ENCODE measurements around the gene NTN3.
A peak's percentile ranks its signal among the peaks of the same experiment; 100 is the strongest.

The NTN3 gene

DNA sequence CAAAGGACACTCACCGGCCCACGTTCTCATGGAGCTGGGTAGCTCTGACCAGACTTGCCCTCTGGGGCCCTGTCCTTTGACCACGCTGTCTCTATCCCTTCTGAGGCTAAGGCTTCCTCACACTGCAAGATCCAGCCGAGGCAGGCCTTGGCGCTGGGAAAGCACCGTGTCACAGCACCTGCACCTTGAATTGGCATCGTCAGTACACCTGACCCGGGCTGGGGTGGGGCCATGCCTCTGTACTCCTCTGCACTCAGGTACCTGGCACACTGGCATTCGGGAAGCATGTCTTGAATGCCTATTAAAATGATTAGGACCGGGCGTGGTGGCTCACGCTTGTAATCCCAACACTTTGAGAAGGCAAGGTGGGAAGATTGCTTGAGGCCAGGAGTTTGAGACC, 9.9 kb downstream of the NTN3 start:
- DNase-seq: no peak

DNA sequence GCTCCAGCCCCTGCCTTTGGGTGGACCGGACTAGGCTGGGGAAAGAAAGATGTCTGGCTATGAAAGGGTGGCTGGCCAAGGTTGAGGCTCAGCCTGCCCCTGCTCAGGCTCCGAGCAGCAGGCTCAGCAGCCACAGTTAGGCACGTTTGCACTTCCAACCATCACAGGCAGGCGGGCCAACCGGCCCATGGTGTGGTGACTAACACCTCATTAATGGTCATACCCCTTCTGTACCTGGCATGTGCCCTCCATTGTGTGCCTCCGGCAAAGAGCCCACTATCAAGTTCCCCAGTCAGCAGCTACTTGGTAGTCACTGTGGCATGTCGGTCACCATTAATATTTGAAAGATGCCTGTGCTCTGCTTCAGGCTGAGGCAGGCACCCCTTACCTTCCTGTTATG, 10.6 kb downstream of the NTN3 start:
- DNase-seq: no peak

DNA sequence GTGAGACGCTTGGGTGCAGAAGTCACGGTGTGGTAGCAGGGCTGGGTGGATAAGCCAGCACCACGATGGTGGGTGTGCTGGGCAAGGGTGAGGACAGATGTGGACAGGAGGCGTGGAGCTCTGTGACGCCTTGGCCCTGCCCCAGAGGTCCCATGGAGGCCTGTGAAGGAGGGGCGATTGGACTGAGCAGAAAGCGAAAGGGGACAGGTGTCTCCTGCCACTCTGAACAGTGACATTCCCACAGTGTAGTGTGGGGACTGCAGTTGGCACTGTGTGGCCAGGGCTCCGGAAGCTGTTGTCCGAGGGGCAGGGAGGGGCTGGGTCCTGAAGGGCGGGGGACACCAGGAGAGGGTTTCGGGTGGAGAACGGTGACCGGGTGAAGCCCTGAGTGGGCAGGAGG, 11.2 kb downstream of the NTN3 start:
- no peak for DNase-seq

DNA sequence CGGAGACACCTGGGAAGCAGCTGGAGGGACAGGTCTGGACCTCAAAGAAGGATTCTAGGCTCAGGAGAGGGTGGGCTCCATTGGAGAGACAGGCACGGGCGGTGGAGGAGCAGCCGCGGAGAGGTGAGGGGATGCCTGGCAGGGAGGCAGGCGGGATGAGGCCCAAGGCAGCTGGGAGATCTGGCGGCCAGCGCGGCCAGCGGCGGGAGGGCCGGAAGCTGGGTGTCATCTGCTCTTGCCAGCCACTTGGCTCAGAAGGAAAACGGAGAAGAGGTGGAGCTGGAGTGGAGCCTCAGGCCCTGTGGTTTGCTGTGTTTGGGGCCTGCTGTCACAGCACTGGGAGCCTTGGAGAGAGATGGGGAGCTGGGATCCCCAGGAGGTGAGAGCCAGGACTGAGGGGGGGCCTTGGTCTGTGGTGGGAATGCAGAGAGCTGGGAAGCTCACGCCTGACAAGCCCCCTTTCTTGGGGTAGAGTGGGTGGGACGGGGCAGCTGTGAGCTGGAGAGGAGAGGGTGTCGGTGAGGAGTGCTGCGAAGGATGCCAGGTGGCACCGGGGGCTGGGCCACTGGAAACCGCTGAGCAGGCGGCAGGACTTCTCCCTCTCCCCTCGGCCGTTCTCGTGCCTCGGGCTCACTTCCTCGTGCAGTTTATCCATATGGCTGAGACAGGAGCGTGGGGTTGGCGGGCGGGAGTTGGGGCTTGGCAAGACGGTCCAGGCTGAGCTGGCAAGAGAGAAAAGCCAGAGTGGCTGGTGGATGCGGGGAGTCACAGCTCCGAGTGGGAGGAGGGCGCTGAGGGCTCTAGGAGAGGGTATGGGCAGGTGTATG, 11.8 kb downstream of the NTN3 start:
- DNase-seq: no peak

DNA sequence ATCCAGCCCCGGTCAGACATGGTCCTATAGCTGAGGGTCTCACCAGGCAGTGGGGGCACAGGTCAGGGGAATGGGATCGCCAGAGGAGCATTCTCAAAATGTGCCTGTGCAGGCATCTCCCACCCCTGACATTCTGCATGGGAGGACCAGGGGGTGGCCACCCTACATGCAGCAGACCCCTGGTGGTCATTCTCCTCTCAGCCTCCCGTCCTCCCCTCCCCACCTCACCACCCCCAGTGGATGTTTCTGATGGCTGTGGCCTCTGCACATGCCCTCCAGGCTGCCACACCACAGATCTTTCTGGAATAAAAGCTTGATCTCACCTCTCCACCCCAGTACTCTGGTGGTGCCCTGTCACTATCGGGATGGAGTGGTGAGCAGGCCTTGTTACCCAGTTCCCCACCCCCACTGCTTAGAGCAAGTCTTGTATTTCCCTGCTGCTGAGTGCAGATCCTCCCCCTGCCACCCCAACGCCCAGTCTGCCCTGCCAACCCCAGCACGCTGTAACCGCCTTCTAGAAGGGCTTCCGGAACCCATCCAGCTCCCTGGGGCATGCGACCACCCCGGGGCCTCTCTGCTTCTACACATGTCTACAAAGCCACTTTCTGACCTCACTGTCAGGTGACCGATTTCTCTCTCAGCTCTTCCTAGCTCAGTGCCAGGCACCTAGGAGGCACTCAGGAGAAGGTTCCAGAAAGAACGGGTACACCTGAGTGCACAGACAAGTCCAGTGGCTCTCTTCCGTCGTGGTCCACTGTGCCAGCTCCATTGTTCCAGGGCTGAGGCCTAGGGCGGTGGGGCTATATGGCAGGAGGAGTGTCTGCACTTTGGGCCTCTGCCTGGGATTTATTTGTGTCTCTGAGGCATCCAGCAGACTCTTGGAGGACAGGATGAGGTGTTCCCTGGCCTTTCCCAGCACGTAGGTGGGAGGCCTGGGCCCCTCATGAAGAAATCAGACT, 13.1 kb downstream of the NTN3 start:
- DNase-seq: no peak

DNA sequence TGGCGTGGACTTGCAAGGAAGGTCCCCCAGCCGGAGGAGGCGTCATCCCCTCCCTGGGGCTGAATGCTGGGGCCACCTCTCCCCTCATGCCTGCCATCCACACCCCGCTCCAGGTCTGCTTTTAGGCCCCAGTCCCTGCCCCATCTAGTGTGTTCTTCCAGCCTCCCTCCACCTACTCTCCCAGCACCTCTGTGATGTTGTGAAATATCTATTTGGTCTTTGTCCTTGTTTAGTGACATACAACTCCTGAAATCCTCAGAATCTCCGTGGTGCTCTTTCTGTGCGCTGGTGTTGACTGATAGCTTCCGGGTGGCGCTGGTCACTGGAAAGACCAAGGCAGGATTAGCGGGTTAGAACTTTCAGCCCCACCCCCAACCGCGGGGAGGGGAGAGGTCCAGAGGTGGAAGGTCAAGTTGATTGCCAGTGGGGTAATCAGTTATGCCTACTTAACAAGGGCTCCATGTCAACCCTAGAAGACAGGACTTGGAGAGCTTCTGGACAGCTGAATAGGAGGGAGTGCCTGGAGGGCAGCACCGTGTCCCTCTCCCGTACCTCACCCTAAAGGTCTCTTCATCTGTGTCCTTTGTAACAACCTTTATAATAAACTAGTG, 13.9 kb downstream of the NTN3 start:
- no peak for DNase-seq

DNA sequence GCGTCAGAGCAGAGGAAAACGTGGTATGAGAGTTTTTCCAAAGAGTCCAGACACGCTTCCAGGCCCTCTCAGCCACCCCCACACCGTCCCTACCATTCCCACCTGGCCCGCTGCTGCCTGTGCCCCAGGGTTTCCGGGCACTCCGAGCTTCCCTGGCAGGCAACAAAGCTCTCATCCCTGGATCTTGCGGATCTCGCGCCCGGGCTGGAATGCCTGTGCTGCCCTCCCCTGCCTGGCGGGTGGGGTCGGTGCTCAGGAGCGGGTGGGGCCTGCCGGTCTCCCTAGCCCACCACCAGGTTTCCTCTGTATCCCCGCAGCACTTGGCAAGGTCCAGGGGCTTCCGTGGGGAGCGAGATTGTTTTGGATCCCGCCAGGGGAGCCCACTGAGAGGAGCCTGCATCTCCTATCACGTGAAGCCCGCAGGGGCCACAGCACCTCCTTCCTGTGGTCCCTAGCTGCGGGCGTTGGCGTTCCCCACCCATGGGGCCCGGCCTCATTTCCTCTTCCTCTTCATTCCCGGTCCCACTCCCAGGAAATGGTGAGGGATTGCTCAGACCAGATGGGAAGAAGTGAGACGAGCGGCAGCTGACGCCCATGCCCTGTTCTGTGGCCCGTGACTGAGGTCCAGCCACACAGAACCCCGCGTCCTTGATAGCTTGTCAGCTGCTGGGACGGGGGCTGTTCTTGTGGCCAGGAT, 14.9 kb downstream of the NTN3 start:
- DNase-seq: no peak

DNA sequence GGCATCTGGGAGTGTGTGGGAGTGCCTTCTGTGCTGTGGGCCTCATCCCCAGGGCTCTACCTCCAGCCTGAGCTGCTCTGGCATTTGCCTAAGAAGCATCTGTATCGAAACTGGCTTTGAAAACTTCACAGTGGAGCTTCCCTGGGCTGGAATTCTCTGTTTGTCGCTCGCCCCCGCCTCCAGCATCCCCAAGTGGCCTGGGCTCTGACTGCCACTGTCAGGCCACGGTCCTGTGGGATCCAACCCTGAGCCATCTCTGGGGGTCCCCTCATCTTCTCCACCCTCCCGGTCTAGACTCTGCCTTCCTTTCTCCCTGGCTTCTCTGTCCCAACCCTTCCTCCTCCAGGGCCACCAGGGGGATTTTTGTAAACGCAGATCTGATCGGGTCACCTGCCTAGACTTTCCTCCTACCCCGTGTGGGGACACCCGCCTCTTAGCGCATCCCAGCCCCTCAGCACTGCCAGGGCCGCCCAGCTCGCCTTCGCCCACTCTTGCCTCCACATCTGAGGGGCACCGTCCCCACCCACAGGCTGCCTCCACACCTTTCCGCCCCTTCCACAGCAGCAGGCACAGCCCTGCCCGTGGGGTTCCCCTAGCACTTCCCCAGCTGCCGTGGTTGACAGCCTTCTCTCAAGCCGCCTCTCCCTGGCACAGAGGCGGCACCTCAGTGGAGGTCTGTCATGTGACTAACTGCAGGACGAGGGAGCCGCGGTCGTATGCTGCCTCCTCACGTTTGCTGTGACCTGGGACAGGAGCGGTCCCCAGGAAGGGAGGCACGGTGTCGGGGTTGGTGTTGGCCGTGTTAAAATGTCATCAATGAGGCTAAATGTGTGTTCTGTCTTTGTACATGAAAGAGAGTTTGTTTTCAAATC, 15.8 kb downstream of the NTN3 start:
- no peak for DNase-seq

DNA sequence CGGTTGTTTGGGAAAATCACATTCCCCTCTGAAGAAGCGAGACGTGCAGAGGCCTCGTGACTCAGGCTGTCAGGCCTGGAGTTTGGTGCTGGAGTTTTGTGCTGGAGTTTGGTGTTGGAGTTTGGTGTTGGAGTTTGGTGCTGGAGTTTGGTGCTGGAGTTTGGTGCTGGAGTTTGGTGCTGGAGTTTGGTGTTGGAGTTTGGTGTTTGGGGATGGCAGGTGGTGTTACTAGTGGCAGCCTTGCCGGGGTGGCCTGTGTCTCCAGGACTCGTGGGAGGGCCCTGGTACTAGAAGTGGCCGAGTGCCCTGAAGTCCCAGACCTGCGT, 16.4 kb downstream of the NTN3 start:
- no peak for DNase-seq

DNA sequence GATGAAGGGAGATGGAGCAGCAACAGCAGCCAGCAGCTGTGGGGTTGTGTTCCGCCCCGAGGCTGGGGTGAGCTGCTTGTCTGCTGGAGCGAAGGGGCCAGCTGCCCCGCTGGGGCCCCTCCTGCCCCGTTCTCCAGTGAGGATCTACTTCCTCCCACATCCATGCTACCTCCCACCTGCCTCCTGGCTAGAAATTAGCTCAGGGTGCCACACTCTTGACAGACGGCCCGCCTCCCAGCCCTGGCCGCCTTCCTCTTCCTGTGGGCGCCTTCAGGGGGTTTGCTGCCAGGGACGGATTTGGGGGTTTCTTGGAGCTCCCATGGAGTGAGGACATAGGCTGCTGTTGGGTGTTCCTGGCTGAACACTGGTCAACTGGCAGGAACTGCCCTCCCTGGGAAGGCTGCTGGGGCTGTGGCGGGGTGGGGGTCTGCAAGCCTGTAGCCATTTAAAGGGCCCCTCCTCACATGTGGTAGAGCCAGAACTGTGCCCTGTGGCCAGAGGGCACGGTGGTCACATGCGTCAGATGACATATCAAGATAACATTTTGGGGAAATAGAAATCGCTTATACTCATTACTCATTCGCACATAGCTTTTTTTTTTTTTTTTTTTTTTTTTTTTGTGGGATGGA, 16.9 kb downstream of the NTN3 start:
- peak; percentile 32 to 69 for DNase-seq

DNA sequence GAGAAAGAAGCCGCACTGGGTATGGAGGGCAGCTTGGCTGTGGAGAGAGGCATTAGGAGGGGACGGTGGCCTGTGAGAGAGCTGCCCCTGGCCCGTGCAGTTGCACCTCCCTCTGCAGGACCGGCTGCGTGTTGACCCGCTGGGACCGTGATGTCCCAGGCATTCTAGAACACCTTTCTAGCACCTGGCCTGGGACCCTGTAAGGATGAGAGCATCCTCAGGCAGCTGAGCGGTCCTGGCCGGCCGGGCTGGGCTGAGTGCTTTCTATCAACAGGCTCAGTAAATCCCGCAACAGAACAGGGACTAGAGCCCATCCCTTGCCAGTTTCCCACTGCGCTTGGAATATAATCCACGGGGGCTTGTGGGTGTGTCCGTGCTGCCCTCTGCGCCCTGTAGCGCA, 18.5 kb downstream of the NTN3 start:
- DNase-seq: no peak

DNA sequence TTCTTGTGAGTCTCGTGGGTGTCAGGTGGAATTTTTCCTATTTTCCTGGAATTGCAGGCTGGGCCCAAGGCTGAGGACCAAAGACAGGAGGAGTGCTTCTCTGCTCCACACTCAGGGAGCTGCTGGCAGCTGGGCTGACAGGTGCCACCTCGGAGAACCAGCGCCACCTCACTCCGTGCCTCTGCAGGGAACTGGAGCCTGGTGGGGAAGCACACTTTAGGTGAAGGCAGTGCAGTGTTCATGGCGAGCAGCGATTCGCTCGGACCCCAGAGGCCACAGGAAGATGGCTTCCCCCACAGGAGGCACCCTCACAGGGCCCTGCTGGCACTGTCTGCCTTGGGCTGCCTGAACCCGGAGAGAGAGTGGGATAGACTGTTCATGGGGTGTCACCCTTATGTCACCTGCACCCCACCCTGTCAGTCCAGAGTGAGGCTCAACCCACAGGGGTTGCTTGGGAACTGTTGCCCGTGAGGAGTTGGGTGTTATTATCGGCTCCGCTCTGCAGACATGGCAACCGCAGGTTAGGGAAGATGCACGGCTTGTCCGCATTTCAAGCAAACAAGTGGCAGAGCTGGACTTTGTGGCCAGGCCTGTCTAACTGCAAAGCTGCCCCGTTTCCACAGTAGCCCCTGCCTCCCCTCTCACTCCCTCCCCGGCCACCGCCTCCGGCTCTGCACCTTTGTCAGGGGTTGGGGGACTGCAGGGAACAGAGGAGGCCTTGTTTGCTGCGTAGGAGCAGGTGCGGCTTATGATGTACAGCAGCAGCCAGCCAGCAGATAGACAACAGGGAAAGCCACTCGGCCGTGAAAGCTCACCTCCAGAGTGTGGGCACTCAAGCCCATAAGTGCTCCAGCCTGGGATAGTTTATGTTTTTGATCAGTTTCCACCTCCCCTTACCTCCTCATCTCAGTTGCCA, 19.4 kb downstream of the NTN3 start:
- DNase-seq: no peak

DNA sequence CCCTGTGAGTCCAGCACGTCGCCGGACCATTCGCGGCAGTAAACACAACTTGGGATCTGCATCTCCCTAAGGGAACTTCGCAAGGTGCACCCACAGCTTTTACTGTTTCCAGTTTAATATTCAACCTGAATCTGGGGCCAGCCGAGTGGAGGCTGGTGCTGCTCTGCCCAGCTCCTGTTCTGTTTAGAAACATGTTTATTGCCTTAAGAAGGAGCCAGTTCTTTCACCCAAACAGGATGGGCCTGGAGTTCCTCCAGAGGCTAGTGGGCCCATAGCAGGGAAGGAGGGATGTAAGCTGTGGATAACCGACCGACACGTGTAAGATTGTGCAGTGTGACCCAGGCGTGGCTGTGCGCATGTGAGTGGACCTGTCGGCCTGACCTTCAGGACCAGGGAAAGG, 21.2 kb downstream of the NTN3 start:
- DNase-seq: no peak

DNA sequence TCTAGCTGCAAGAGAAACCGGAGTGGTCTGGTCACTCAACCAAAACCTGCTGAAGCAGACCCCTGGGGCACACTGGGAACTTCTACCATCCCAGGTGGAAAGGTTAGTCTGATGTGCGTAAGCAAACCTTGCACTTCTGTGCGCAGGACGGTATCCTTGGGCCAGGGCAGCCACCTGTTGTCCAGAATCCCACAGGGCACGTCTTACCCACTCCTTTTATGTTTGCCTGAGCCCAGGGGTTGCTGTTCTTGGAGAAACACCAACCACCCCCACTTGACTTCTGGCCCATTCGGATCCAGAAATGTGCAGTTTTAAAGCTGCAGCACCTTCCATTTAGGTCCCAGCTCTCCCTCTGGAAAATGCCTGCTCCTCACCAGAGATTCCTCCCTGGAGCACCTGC, 22.5 kb downstream of the NTN3 start:
- DNase-seq: no peak

DNA sequence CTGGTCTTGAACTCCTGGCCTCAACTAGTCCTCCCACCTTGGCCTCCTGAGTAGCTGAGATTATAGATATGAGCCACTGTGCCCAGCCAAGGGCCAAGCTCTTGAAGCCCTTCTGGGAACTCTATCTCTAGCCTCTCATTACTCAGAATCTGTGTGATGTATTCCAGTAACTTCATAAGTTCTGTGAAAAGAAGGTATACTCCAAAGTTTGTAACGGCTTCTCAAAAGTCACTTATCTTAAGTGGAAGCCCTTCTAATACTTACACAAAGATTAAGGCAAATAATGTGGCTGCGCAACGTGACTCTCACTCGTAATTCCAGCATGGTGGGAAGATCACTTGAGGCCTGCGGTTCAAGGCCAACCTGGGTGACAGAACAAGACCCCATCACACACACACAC, 23.5 kb downstream of the NTN3 start:
- DNase-seq: no peak

DNA sequence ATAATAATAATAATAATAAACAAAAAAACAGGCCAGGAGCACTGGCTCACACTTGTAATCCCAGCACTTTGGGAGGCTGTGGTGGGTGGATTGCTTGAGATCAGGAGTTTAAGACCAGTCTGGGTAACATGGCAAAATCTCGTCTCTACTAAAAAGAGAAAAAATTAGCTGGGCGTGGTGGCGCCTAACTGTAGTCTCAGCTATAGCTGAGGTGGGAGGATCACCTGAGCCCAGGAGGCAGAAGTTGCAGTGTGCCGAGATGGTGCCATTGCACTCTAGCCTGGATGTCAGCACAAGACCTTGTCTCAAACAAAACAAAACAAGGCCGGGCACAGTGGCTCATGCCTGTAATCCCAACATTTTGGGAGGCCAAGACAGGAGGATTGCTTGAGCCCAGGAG, 23.9 kb downstream of the NTN3 start:
- no peak for DNase-seq

DNA sequence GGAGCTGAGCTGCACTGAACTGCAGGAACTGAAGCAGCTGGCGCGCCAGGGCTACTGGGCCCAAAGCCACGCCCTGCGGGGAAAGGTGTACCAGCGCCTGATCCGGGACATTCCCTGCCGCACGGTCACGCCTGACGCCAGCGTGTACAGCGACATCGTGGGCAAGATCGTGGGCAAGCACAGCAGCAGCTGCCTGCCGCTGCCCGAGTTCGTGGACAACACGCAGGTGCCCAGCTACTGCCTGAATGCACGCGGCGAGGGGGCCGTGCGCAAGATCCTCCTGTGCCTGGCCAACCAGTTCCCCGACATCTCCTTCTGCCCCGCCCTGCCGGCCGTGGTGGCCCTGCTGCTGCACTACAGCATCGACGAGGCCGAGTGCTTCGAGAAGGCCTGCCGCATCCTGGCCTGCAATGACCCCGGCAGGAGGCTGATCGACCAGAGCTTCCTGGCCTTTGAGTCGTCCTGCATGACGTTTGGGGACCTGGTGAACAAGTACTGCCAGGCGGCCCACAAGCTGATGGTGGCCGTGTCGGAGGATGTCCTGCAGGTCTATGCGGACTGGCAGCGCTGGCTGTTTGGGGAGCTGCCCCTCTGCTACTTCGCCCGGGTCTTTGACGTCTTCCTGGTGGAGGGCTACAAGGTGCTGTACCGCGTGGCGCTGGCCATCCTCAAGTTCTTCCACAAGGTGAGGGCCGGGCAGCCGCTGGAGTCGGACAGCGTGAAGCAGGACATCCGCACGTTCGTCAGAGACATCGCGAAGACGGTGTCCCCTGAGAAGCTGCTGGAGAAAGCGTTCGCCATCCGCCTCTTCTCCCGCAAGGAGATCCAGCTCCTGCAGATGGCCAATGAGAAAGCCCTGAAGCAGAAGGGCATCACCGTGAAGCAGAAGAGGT, 25.4 kb downstream of the NTN3 start:
- DNase-seq: no peak

DNA sequence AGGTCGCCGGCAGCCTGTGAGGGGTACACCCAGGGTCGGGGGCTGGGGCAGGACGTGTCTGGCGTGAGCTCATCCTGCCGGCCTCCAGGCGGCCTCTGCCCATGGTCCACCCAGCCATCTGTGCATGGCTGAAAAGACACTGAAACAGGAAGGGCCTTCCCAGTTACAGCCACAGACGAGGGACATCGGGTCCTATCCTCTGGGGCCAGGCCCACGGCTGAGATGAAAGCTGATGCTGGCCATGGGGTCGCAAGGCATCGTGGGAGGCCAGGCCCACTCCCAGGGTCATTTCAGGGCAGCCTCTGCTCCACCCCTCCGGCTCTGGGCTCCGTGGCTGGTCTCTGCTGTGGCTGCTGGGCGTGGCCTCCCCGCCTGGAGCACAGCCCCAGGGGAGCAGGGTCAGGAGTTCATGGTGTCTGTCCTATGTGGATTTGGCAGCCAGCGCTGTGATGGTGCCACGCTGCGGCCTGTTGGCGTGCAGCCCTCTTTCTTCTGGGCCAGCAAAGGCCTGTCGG, 26.1 kb downstream of the NTN3 start:
- no peak for DNase-seq

Data from bone marrow (tissue), 2 donors.